KMS-11 (cell line): Measurements from ENCODE around the gene TMEM253.

Source experiments
- H2AFZ ChIP-seq: fragments of 200-600 bp; sonication (generic); 2 replicates; pipeline ENCODE4 v1.6.1; 2016; ENCODE audit warnings: antibody characterized with exemption, mixed run types, low read depth
- H3K27ac ChIP-seq: fragments of 200-600 bp; sonication (generic); 2 replicates; pipeline ENCODE4 v1.6.1; 2016; ENCODE audit warnings: mild to moderate bottlenecking, mixed run types
- H3K27me3 ChIP-seq: fragments of 200-600 bp; sonication (generic); 2 replicates; pipeline ENCODE4 v1.6.1; 2017; ENCODE audit warnings: mild to moderate bottlenecking, low read depth, mixed run types, moderate library complexity; ENCODE audit not compliant: insufficient read depth
- H3K36me3 ChIP-seq: fragments of 200-600 bp; sonication (generic); 2 replicates; pipeline ENCODE4 v1.6.1; 2017; ENCODE audit warnings: mild to moderate bottlenecking, mixed run types; ENCODE audit not compliant: insufficient read depth
- H3K4me1 ChIP-seq: fragments of 200-600 bp; sonication (generic); 2 replicates; pipeline ENCODE4 v1.6.1; 2016; ENCODE audit warnings: mild to moderate bottlenecking, low read depth, mixed run types; ENCODE audit not compliant: poor library complexity, severe bottlenecking
- H3K4me2 ChIP-seq: fragments of 200-600 bp; sonication (generic); 2 replicates; pipeline ENCODE4 v1.7.0; 2016; ENCODE audit warnings: mild to moderate bottlenecking, mixed run types
- H3K4me3 ChIP-seq: fragments of 200-600 bp; sonication (generic); IDR thresholded peaks from 2 replicates; pipeline ENCODE4 v1.6.1; 2017; ENCODE audit warnings: low read depth, low read length, mixed read lengths; ENCODE audit not compliant: insufficient read depth
- H3K79me2 ChIP-seq: fragments of 200-600 bp; sonication (generic); 2 replicates; pipeline ENCODE4 v1.6.1; 2016; ENCODE audit warnings: low read depth, mixed run types; ENCODE audit not compliant: insufficient read depth
- H3K9ac ChIP-seq: fragments of 200-600 bp; sonication (generic); 2 replicates; pipeline ENCODE4 v1.6.1; 2016; ENCODE audit warnings: mild to moderate bottlenecking, mixed run types
- H4K20me1 ChIP-seq: fragments of 200-600 bp; sonication (generic); 2 replicates; pipeline ENCODE4 v1.6.1; 2016; ENCODE audit warnings: mild to moderate bottlenecking, mixed run types; ENCODE audit not compliant: insufficient read depth
- CTCF ChIP-seq: fragments of 200-600 bp; sonication (generic); conservative IDR thresholded peaks from 2 replicates; pipeline ENCODE4 v1.6.1; 2017; ENCODE audit warnings: low read depth, mild to moderate bottlenecking, antibody characterized with exemption, low read length, moderate library complexity, mixed read lengths

Gene TMEM253

DNA sequence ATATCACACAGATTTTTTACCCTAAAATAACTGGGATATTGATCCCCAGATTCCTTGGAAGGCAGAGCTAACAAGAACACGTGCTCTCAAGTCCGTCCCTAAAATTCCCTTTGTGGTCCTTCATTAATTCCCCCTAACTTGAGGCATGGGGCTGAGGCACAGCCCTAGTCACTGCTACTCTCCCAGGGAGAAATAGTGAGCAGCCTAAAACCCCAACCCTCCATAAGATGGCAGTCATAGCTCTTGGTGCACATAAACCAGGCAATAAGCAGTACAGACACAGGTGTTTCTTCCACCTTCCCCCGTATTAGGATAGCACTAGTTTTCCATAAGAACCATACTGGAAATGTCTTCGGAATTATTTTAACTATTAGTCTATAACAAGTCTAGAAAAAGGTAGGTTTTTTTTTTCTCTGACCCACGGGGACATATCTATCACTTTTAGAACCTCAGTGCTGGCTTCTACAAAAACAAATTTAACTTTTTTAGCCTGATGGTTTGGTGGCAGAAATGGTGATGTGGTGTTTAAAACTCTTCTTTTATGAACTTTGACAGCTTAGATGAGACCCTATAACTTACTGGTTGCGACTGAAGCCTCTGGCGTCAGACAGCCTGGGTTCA lies 33.9 kb upstream of the TMEM253 start:
- H3K27me3 ChIP-seq: no peaks in the 10 kb centered on the region
- no peak overlapping the region for H3K9ac ChIP-seq
- no peak overlapping the region for H3K27ac ChIP-seq
- no peak for TF ChIP-seq CTCF
- H3K4me1 ChIP-seq: peaks cover 9% of the 10 kb centered on the region
- H3K36me3 ChIP-seq: no peaks in the 10 kb centered on the region
- H3K4me2 ChIP-seq: no peak overlapping the region
- H4K20me1 ChIP-seq: no peaks in the 10 kb centered on the region
- H3K79me2 ChIP-seq: no peaks in the 10 kb centered on the region
- no peak overlapping the region for H3K4me3 ChIP-seq
- no peak overlapping the region for H2AFZ ChIP-seq

DNA sequence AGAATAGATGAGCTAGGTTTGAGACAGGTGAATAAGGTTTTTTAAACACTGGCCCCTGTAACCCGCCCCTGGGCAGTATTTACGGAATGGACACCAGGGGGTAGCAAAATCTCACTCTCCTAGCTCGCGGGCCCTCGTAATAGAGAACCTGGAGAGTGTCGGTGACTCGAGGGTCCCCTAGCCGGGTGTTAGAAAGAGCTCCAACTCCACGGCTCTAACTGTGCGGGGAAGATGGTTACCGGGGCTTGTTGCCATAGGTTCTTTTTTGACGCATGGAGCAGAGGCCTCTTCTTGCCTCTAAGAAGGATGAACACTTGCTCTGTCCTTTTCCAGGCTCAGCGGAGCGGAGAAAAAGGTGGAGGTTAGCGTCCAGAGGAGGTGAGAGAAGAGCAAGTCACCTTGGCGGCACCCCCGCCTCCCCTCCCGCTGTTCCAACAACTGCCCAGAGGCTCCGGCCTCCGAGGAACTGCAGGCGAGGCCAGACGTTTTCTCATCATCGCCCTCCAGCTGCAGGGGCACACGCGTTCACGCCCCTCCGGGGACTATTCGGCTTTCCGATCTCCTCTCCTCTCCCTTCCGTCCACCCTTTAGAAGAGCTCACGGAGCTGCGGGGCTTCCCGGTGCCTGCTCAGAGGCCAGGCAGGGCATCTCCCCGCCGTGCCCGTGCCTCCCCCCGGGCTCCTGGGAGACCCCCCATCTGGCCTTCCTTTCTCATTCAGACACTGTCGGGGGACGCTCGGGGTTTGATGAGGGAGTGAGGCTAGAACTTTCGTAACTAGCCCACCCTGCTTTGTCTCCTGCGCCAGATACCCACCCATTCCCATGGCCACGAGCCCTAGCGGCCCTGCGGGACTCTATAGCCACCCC lies 32.1 kb upstream of the TMEM253 start:
- no peak for TF ChIP-seq CTCF
- H3K79me2 ChIP-seq: no peaks in the 10 kb centered on the region
- no peaks in the 10 kb centered on the region for H4K20me1 ChIP-seq
- no peak overlapping the region for H3K4me2 ChIP-seq
- no peaks in the 10 kb centered on the region for H3K27me3 ChIP-seq
- H3K9ac ChIP-seq: no peak overlapping the region
- no peak overlapping the region for H3K27ac ChIP-seq
- H2AFZ ChIP-seq: no peak overlapping the region
- H3K4me3 ChIP-seq: no peak overlapping the region
- no peaks in the 10 kb centered on the region for H3K36me3 ChIP-seq
- H3K4me1 ChIP-seq: peaks cover 14% of the 10 kb centered on the region

DNA sequence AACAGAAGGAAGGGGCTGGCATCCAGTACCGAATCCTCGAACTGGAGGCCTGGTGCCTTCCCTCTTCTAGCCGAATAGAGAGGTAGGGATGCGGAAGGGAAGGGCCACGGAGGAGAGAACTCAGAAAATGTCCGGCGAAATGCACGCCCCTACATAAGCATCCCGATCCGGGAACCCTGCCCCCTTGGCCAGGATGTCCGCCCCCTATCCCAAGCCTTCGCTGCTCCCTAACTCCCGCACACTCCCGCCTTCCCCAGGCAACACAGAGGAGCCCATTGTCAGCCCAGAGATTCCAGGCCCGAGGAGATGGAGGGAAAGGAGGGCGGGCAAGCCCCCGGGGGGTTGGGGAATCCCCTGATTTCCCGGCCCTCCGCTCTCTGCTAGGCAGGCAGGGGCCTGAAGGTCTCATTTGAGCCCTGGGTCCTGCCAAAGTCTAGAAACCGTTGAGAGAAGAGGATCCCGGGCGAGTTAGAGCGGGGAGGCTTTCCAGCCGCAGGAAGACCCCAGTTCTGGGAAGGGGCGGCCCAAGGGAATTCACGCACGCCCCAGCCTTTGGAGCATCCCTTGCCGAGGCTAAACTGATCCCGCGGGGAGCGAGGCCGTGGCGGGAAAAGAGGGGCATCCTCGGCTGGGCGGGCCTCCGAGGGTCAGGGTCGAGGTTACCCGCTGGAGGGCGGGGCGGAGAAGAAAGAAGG lies 31.3 kb upstream of the TMEM253 start:
- Histone ChIP-seq H3K79me2 (no peaks in the 10 kb centered on the region), H3K27ac (no peak overlapping the region), H3K4me1 (peaks cover 14% of the 10 kb centered on the region), H3K4me2 (peak overlapping the region; percentile 78), H4K20me1 (no peaks in the 10 kb centered on the region), H3K27me3 (no peaks in the 10 kb centered on the region), H2AFZ (peak overlapping the region; percentile 73), H3K4me3 (no peak overlapping the region), H3K36me3 (no peaks in the 10 kb centered on the region), H3K9ac (peak overlapping the region; percentile 15; the same call in 1 of the 2 replicates)
- no peak for TF ChIP-seq CTCF

DNA sequence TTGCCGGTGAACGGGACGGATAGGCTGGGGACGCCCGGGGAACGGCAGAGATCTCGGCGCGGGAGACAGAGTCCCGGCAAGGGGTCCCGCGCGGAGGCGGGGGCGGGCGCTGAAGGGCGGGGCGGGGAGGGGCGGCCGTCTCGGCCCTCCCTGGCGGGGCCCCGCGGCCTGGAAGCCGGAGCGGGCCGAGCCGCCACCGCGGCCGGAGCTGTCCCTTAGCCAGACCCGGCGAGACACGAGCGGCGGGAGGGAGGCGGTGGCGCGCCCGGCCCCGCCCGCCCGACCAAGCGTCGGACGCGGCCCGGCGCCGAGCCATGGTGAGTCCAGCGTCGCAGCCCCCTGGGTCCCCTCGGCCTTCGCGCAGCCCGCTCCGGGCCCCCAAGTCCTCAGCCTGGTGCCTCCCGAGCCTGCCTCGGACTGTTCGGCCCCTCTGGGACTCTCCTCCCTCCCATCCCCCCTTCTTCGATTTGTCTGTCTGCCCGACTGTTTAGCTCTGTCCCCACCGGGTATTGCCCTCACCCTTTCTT lies 30.7 kb upstream of the TMEM253 start, which contains the start of gene ARHGEF40:
Gene ARHGEF40, plus strand, starts transcription at position 222 of the 527 bp plus-strand sequence. Its CDS starts 93 bp downstream, at position 315.
- H2AFZ ChIP-seq: peak within 1 kb of the TSS; percentile 75
- no peaks in the 10 kb centered on the region for H3K36me3 ChIP-seq
- TF ChIP-seq CTCF: no peak
- H3K4me2 ChIP-seq: peak within 1 kb of the TSS; percentile 86
- H3K4me3 ChIP-seq: no peak within 1 kb of the TSS
- H3K27me3 ChIP-seq: no peaks in the 10 kb centered on the region
- peak within 1 kb of the TSS; percentile 30; the same call in 1 of the 2 replicates for H3K27ac ChIP-seq
- H3K4me1 ChIP-seq: peaks cover 14% of the 10 kb centered on the region
- H3K9ac ChIP-seq: peak within 1 kb of the TSS; percentile 39; the same call in 1 of the 2 replicates
- H4K20me1 ChIP-seq: no peaks in the 10 kb centered on the region
- no peaks in the 10 kb centered on the region for H3K79me2 ChIP-seq
